Measurements from ENCODE around the gene JMJD7. TPM values are rescaled to one million over a fixed set of nuclear protein-coding genes. Genes with fewer than 3 reads are reported as not detected.
A peak's percentile ranks its signal among the peaks of the same experiment; 100 is the strongest.

JMJD7 gene
- total and polyA plus RNA-seq, 9 of the 15 experiments (the other 6 are each of a cell fraction or from before 2014, with no cell fraction given), result 1.2 to 13.9 (median 6.1) TPM

DNA sequence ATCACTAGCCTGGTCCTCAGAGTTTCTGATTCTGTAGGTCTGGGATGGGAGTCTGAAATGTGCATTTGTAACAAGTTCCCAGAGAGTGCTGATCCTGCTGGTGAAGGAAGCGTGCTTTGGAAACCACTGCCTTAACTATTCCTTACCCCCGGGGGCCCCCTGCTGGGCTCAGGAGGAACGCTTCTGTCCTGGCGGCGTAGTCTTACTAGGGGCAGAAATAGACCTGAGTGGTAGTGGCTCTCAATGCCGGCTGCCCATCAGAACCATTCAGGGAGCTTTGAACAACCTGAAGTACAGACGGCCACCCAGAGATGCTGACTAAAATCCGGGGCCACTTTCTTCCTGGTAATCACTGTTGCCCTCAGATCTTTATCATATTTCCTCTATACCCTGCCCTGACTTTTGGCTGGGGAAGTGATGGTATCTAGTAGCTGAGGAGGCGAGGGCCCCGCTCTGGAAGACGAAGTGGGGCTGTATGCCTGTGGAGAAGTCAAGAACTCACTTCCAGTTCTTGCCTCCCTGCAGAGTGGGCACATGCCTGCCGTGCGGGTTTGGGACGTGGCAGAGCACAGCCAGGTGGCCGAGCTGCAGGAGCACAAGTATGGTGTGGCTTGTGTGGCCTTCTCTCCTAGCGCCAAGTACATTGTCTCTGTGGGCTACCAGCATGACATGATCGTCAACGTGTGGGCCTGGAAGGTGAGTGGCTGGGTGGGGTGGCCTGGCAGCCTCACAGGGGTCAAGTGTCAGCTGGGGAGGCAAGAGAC lies 16.3 kb upstream of the JMJD7 start (continued):
- TF ChIP-seq RNF219 (CRISPR knock-in tag; IDR thresholded peaks at IDR 0.05) (no peak), BHLHE40 (IDR thresholded peaks at IDR 0.05; ENCODE audit: low read length) (peak; percentile 20; the same call in 1 of the 2 replicates), ZNF263 (CRISPR knock-in tag; IDR thresholded peaks at IDR 0.05; ENCODE audit: borderline replicate concordance) (peak; percentile 23; the same call in 1 of the 2 replicates), GTF2A2 (tag; IDR thresholded peaks at IDR 0.05) (no peak), RB1 (IDR thresholded peaks at IDR 0.05; ENCODE audit: low read depth) (peak; percentile 43; the same call in 1 of the 2 replicates), ZNF318 (IDR thresholded peaks at IDR 0.05; ENCODE audit: borderline replicate concordance in 1 of 2, low read depth in 1 of 2) (no peak), XRCC5 (IDR thresholded peaks at IDR 0.05; ENCODE audit: low read depth, low read length) (0 out of 2 replicates have a peak, but pooled peaks have one; percentile 29), FUS (optimal IDR thresholded peaks at IDR 0.05; ENCODE audit: low read depth, low read length) (no peak), CC2D1A (IDR thresholded peaks at IDR 0.05) (peak; percentile 88)
- TF ChIP-seq, protein P1, sequence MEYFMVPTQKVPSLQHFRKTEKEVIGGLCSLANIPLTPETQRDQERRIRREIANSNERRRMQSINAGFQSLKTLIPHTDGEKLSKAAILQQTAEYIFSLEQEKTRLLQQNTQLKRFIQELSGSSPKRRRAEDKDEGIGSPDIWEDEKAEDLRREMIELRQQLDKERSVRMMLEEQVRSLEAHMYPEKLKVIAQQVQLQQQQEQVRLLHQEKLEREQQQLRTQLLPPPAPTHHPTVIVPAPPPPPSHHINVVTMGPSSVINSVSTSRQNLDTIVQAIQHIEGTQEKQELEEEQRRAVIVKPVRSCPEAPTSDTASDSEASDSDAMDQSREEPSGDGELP (CRISPR knock-in tag; IDR thresholded peaks at IDR 0.05; ENCODE audit: borderline replicate concordance), result peak; percentile 11; the same call in 1 of the 2 replicates
- TF ChIP-seq, protein P2, sequence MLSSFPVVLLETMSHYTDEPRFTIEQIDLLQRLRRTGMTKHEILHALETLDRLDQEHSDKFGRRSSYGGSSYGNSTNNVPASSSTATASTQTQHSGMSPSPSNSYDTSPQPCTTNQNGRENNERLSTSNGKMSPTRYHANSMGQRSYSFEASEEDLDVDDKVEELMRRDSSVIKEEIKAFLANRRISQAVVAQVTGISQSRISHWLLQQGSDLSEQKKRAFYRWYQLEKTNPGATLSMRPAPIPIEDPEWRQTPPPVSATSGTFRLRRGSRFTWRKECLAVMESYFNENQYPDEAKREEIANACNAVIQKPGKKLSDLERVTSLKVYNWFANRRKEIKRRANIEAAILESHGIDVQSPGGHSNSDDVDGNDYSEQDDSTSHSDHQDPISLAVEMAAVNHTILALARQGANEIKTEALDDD (IDR thresholded peaks at IDR 0.05), result peak; percentile 50; the same call in 1 of the 2 replicates
- TF ChIP-seq, protein P3, sequence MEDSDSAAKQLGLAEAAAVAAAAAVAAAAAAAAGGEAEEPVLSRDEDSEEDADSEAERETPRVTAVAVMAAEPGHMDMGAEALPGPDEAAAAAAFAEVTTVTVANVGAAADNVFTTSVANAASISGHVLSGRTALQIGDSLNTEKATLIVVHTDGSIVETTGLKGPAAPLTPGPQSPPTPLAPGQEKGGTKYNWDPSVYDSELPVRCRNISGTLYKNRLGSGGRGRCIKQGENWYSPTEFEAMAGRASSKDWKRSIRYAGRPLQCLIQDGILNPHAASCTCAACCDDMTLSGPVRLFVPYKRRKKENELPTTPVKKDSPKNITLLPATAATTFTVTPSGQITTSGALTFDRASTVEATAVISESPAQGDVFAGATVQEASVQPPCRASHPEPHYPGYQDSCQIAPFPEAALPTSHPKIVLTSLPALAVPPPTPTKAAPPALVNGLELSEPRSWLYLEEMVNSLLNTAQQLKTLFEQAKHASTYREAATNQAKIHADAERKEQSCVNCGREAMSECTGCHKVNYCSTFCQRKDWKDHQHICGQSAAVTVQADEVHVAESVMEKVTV (CRISPR knock-in tag; IDR thresholded peaks at IDR 0.05), result peak; percentile 92
